ACHN (cell line): Measurements from ENCODE around the gene RBM42.
"Not testable (repeated sequence)": the region's sequence is repeated elsewhere in the genome, so short reads cannot be mapped to it uniquely, and the experiment has no call there.

ENCODE experiments used
- DNase-seq: peaks from one replicate; pipeline ENCODE4 v3.0.0-alpha.2; 2015
- in situ Hi-C: cut with HindIII; loops from 2 replicates; pipeline ENCODE4 v1.10.0; 2017; ENCODE audit warnings: low sequenced_read_pairs, low pct_ligation_motif_present, low pct_unique_long_range_greater_than_20kb

The RBM42 gene

DNA sequence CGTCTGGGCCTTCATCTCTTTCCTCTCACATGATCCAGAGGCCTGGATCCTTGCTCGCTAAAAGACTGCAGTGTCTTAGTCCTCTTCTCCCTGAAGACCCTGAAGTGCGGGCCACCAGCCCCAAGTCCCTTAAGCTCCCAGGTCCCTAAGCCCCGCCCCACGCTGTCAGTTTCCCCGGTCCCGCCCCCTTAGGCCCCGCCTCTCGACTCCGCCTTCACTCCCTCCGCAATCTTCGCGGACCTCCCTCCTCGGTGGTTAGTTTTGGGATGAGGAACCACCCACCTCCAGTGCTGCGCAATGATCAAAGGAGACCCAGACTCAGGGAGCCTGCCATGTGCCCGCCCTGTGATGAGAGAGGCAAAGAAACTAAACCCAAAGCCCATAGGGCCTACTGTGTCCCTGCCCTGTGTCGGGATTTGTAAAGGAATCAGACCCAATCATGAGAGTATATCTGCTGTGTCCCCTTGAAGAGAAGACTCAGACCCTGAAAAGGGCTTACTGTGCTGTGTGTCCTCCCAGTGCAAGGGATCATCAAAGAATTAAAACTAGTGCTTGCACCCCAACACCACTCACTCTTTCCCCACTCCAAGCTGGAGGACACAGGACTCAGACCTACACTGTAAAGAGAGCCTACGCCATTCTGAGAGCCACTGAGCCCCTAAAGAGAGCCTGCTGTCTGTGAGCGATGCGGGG is 16.3 kb downstream of the RBM42 start:
- DNase-seq: no peak
- in situ Hi-C loops: no loop called here

DNA sequence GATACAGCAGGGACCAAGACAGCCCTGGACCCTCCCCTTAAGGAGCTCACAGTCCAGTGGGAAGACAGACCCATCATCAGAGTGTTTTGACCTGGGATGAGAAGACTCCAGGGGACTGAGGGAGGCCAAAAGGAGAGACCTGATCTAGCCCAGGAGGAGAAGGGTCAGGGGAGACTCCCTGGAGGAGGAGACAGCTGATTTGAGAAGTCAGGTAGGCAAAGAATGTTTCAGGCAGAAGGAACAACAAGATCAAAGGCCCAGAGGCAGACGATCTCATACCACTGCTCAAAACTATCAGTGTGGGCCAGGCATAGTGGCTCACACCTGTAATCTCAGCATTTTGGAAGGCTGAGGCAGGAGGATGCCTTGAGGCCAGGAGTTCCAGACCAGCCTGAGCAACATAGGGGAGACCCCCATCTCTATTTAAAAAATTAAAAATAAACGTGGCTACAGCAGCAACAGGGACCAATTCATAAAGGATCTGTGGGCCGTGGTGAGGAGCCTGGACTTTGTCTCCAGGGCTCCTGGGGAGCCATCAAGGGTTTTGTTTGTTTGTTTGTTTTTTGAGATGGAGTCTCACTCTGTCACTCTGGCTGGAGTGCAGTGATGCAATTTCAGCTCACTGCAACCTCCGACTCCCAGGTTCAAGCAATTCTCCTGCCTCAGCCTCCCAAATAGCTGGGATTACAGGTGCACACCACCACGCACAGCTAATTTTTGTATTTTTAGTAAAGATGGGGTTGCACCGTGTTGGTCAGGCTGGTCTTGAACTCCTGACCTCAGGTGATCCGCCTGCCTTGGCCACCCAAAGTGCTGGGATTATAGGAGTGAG is 17.1 kb downstream of the RBM42 start:
- no peak for DNase-seq
- in situ Hi-C loops: no loop called here

DNA sequence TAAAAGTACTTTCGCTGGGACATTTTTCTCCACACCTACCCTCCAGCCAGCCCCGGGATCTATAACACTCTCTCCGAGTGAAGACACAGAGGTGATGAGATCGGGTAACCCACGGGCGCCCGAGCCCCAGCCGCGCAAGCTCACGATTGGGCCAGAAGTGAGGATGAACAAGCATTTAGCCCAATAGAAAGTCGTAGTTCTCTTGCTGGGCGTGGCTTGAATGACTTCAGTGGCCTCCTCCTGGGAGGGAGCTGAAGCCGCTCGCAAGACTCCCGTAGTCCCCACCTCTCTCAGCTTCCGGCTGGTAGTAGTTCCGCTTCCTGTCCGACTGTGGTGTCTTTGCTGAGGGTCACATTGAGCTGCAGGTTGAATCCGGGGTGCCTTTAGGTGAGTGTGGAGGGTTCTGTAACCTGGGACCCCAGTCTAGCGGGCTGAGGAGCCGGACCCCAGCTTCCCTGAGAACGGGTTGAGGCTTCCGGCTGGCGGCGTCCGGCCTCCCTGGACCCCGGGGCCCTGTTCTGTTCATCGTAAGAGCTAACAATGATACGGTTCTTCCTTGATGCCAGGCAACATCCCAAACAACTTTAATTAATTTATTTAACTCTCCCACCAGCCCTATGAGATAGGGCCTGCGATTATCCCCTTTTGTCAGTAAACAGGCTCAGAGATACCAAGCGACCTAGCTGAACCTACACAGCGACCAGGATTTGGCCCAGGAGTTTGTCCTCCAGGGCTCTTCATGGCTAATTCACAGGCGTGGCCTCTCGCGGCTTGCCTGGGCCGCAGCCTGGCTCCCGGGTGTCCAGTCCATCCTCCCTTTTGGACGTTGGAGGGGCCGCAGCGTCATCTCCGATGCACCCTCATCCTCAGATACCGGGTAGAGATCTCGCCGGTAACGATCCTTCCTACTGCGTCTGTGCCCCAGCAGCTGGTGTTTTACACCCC is 19.5 kb downstream of the RBM42 start, which contains the start of gene COX6B1:
TSS of gene COX6B1 (plus strand) at position 307 of the 945 bp plus-strand sequence. CDS start 2,921 bp downstream, outside the sequence.
- in situ Hi-C loops: no loop called here

DNA sequence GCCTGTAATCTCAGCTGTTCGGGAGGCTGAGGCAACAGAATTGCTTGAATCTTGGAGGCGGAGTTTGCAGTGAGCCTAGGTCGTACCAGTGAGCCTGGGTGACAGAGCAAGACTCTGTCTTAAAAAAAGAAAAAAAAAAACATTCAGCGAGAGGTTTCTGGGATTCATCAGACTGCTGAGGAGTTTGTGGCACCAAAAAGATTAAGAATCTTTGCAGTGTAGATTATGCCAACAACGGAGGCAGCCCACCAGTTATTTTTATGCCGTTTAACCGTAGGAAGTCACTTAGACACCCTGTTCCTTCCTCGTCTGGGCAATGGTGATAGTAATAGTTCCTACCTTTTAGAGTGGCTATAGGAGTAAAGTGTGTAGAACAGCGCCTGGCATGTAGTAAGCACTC is 21.7 kb downstream of the RBM42 start:
- in situ Hi-C loops: no loop called here
- no peak for DNase-seq

More for the DNA sequence above, 19.5 kb downstream of the RBM42 start, which contains the start of gene COX6B1:
- DNase-seq: peak; percentile 97

DNA sequence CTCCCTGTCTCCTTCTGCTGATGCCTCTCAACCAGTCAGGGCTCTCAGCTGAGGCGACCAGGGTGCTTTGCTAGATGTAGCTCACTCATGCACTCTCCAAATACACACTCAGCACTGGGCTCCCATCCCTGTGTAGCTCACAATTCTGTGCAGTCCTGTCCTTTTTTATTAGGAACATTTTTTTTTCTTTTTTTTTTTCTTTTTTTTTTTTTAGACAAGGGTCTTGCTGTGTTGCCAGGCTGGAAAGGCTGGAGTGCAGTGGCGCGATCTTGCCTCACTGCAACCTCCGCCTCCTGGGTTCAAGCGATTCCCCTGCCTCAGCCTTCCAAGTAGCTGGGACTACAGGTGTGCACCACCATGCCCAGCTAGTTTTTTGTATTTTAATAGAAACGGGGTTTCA is 26.0 kb downstream of the RBM42 start:
- DNase-seq, in situ Hi-C loops: not testable (repeated sequence)

DNA sequence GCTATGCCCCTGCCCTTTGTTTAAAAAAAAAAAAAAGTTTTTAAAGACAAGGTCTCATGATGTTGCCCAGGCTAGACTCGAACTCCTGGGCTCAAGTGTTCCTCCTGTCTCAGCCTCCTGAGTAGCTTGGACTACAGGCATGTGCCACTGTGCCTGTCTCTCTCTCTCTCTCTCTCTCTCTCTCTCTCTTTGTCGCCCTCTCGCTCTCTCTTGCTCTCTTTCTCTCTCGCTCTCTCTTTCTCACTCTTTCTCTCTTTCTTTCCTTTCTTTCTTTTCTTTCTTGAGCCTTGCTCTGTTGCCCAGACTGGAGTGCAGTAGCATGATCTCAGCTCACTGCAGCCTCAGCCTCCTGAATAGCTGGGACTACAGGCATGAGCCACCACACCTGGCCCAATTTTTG is 26.8 kb downstream of the RBM42 start:
- in situ Hi-C loops: no loop called here
- no peak for DNase-seq

DNA sequence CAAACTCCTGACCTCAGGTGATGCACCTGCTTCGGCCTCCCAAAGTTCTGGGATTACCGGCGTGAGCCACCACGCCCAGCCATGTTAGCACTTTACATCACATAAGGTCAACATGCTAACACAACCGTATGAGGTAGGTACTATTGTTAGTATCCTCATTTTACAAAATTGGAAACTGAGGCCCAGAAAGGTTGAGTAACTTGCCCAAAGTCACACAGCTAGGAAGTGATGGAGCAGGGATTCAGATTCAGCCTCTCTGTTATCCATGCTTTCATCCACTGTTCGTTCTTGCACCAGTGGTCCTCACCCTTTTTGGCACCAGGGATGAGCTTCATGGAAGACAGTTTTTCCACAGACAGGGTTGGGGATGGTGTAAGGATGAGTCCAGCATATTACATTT is 27.9 kb downstream of the RBM42 start:
- no peak for DNase-seq
- in situ Hi-C loops: no loop called here

DNA sequence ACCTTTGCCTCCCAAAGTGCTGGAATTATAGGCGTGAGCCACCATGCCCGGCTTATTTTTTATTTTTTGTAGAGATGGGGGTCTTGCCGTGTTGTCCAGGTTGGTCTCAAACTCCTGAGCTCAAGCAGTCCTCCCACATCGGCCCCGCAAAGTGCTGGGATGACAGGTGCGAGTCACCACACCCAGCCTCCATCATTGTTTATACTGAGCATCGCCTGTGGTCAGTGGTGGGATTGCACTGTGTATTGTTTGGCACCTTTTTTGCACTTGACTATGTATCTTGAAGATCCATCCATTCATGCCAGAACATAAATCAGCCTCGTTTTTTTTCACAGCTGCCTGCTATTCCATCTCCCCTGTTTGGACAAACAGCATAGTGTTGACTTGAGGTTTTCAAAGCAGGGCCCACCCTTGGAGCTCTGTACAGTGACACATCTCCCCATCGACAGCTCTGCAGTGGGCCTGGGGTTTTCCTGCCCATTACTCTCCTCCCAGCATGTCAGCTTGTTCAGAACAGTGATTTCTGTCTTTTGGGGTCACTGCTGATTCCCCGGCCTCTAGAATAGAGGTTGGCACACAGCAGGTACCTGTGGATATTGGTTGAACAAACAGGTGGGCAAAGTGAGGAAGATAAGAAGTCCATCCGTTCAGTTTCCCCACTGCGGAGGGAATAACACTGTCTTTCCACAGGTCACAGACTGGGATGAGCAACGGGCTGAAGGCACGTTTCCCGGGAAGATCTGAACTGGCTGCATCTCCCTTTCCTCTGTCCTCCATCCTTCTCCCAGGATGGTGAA is 29.3 kb downstream of the RBM42 start:
- in situ Hi-C loops: no loop called here
- DNase-seq: no peak

DNA sequence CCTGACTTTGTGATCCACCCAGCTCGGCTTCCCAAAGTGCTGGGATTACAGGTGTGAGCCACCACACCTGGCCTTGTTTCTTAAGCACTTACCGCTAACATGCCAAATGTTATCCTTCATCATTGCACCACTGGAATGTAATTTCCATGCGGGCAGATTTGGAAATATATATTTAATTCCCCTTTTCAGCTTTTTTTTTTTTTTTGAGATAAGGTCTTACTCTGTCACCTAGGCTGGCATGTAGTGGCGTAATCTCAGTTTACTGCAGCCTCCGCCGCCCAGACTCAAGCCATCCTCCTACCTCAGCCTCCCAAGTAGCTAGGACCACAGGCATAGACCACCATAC is 33.1 kb downstream of the RBM42 start:
- in situ Hi-C loops: no loop called here
- DNase-seq: no peak

DNA sequence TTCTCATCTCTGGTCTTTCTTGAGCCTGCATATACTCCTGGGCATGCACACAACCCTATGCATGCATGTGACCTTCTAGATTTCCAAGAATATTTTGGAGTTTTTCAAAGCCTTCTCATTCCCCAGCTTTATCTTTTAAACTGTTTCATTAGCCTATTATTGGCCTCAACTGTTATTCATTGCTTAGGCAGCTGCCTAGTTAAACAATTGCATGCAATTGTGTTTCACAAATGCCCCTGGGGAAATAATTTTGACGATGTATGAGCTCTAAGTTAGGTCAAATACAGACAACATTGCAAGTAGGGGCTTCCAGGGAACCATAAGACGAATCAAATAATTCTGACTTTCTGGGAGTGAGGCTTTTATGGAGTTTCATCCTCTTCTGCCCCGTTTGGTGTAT is 35.1 kb downstream of the RBM42 start:
- in situ Hi-C loops: no loop called here
- no peak for DNase-seq

DNA sequence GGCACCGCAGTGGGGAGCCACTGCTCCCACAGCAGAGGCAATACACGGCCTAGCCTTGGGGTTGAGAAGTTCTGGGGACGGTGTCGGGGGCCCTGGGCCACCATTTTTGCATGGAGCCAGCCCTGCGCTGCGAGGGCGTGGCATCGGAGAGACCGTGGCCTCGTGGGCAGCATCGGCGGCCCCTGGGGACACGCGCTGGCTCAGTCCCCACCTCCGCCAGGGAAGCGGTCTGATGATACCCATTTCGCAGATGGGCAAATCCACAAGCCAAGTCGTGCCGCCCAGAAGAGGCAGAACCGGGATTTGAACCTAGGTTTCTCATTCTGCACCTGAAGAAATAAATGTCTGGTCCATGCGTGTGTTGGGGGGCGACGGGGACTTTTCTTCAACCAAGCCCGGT is 36.3 kb downstream of the RBM42 start:
- no peak for DNase-seq
- in situ Hi-C loops: no loop called here

DNA sequence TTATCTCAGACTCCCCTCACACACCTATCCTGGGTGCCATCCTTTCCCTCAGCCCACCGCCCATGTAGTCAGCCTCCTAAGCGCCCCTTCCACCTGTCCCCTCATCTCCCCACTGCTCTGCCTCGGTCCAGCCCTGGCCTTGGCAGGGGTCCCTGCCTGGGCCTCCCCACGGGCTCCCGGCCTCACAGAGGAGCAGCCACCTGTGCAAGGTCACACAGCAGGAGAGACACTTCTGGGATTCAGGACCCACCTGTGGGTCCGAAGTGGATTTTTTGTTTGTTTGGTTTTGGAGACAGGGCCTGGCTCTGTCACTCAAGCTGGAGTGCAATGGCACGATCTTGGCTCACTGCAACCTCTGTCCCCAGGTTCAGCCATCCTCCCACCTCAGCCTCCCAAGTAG is 36.8 kb downstream of the RBM42 start:
- in situ Hi-C loops: no loop called here
- DNase-seq: no peak

DNA sequence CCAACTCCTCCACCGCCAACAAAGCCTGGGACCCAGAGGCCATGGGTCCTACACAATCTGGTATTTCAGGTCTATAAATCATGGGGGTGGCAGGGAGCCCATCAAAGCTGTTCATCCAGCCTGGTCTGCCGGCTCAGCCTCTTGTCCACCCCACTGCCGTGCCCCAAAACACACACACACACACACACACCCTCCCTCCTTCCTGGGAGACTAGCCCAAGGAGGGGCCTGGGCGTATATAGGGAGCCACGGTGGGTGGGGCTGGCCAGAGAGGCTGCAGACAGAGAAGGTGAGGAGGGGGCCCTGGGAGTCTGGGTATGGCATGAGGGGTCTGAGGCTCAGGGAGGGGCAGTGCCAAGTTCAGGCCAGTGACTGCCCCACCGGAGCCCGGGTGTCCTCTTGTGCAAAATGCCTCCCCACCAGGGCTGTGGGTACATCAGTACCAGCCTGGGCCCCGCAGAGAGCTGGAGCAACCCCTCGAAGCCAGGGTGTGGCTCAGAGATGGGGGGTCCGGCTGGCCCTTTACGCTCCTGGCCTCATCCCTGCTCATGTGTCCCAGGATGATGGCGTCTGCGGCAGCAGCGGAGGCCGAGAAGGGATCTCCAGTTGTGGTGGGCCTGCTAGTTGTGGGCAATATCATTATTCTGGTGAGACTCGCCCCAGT is 37.5 kb downstream of the RBM42 start, which contains the start of gene UPK1A:
TSS of gene UPK1A (plus strand) at position 267 of the 663 bp plus-strand sequence. CDS start at position 563, 296 bp downstream.
- in situ Hi-C loops: no loop called here
- no peak for DNase-seq

DNA sequence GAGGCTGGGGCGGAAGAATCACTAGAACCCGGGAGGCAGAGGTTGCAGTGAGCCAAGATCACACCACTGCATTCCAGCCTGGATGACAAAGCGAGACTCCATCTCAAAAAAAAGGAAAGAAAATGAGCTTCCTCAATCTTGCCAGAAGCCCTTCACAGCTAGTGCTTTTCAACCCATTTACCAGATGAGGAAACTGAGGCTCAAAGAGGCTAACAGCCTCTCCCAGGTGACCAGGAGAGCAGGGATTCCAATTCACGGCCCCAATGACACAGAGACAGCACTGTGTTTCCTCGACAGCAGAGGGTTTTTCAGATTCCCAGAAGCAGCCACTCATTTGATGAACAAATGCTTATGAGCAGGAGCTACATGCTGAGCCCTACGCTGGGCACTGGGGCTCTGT is 40.7 kb downstream of the RBM42 start:
- in situ Hi-C loops: no loop called here
- DNase-seq: no peak

DNA sequence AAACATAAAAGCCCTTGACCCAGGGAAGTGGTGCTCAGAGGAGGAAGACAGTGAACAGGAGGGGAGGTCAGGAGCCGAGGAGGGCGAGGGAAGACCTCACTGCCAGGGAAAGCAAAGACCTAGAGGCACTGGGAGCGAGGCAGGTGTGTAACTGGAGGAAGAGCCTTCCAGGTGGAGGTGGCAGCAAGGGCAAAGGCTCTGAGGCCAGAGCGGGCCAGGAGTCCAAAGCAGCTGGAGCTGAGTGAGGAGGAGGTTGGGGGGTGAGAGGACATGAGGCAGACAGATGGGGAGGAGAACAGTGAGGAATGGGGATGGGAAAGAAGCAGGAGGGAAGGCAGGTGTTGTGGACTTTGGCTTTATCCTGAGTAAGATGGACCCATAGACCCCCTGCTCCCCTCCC is 41.1 kb downstream of the RBM42 start:
- no peak for DNase-seq
- in situ Hi-C loops: no loop called here

DNA sequence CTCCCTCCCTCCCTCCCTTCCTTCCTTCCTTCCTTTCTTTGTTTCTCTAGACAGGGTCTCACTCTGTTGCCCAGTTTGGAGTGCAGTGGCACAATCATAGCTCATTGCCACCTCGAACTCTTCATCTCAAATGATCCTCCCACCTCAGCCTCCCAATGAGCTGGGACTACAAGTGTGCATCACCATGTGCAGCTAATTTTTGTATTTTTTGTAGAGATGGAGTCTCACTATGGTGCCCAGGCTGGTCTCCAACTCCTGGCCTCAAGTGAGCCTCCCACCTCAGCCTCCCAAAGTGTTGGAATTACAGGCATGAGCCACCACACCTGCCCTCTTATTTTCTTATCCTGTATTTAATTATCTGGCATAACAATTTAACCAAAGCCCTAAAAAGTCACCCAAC is 41.9 kb downstream of the RBM42 start:
- in situ Hi-C loops: no loop called here
- no peak for DNase-seq

DNA sequence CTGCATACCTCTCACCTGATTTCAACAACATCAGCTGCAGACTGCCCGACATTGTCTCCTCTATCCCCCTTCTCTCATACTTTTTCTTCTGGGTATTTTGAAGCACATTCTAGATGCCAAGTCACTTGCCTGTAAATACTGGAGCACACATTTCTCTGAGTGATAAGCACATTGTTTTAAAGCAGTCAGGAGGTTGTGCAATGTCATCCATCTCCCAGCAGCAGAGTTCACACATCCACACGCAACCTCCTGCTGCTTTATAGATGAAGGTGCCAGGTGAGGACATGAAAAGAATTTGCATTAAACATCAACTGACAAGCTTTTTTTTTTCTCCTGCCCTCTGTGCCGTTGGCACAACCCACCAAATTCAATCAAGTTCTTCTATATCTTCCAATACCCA is 43.0 kb downstream of the RBM42 start:
- DNase-seq: no peak
- in situ Hi-C loops: no loop called here
